ENCODE results near the gene CARS2. TPM values are rescaled to one million over a fixed set of nuclear protein-coding genes. Genes with fewer than 3 reads are reported as not detected.
"Not testable (repeated sequence)": the region's sequence is repeated elsewhere in the genome, so short reads cannot be mapped to it uniquely, and the experiment has no call there.

Gene CARS2
- total RNA-seq, 1 donor from 2014 or later = 102 TPM

DNA sequence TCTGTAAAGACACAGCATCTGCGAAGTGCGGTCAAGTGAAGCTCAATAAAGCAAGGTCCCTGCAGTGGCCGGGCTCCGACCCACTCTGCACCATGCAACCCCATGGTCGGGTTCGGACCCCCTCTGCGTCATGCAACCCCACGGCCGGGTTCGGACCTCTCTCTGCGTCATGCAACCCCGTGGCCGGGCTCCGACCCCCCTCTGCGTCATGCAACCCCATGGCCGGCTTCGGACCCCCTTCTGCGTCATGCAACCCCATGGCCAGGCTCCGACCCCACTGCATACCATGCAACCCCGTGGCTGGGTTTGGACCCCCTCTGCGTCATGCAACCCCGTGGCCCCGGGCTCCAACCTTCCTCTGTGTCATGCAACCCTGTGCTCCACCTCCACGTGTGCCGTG, 43.8 kb downstream of the CARS2 start:
- DNase-seq = no peak
- peaks cover 9% of the 10 kb centered on the region for H3K4me1 Mint-ChIP-seq (ENCODE audit: low read depth, unreplicated experiment)
- H3K36me3 Mint-ChIP-seq (ENCODE audit: unreplicated experiment) = peaks cover 56% of the 10 kb centered on the region
- H3K27ac Mint-ChIP-seq (ENCODE audit: unreplicated experiment) = no peak overlapping the region
- H3K9me3 Mint-ChIP-seq (ENCODE audit: unreplicated experiment) = peaks cover 2% of the 10 kb centered on the region
- peaks cover 5% of the 10 kb centered on the region for H3K27me3 Mint-ChIP-seq (ENCODE audit: unreplicated experiment)
- TF ChIP-seq CTCF (IDR thresholded peaks at IDR 0.05; ENCODE audit: partially characterized antibody, unreplicated experiment) = no peak
- no peak overlapping the region for H3K4me3 Mint-ChIP-seq (ENCODE audit: unreplicated experiment)

GRCh38 chr13:110661256-110661655, 44.7 kb downstream of the CARS2 start:
- no peak for TF ChIP-seq CTCF (IDR thresholded peaks at IDR 0.05; ENCODE audit: partially characterized antibody, unreplicated experiment)
- peaks cover 2% of the 10 kb centered on the region for H3K9me3 Mint-ChIP-seq (ENCODE audit: unreplicated experiment)
- H3K36me3 Mint-ChIP-seq (ENCODE audit: unreplicated experiment) = peaks cover 59% of the 10 kb centered on the region
- no peak for DNase-seq
- no peak overlapping the region for H3K4me3 Mint-ChIP-seq (ENCODE audit: unreplicated experiment)
- peaks cover 9% of the 10 kb centered on the region for H3K4me1 Mint-ChIP-seq (ENCODE audit: low read depth, unreplicated experiment)
- H3K27ac Mint-ChIP-seq (ENCODE audit: unreplicated experiment) = no peak overlapping the region
- peaks cover 5% of the 10 kb centered on the region for H3K27me3 Mint-ChIP-seq (ENCODE audit: unreplicated experiment)

- H3K9me3 Mint-ChIP-seq (ENCODE audit: unreplicated experiment); H3K27ac Mint-ChIP-seq (ENCODE audit: unreplicated experiment); H3K27me3 Mint-ChIP-seq (ENCODE audit: unreplicated experiment); H3K4me3 Mint-ChIP-seq (ENCODE audit: unreplicated experiment); H3K4me1 Mint-ChIP-seq (ENCODE audit: low read depth, unreplicated experiment); DNase-seq: not testable (repeated sequence)
- H3K36me3 Mint-ChIP-seq (ENCODE audit: unreplicated experiment) = peaks cover 59% of the 10 kb centered on the region
Measured at GRCh38 chr13:110658218-110658911, 47.6 kb downstream of the CARS2 start.

DNA sequence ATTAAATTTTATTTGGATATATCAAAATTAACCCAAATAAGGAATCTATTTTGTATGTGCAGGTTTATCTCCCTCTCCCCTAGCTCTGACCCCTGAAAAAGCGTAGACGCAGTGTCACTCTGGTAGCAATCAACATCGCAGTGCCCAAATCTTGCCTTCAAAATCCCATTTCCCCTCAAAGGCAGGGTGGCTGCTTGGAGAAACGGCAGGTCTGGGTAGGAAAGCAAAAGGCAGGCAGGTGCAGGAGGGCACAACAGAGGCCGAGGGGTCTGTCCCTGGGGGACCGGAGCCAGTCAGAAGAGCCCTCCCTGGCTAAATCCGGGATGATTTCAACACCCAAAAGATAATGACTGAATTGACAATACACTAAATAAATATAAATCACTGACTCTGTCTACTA, 48.7 kb downstream of the CARS2 start:
- peaks cover 1% of the 10 kb centered on the region for H3K9me3 Mint-ChIP-seq (ENCODE audit: unreplicated experiment)
- peaks cover 5% of the 10 kb centered on the region for H3K4me1 Mint-ChIP-seq (ENCODE audit: low read depth, unreplicated experiment)
- peaks cover 51% of the 10 kb centered on the region for H3K36me3 Mint-ChIP-seq (ENCODE audit: unreplicated experiment)
- H3K27ac Mint-ChIP-seq (ENCODE audit: unreplicated experiment) = no peak overlapping the region
- TF ChIP-seq CTCF (IDR thresholded peaks at IDR 0.05; ENCODE audit: partially characterized antibody, unreplicated experiment) = no peak
- H3K27me3 Mint-ChIP-seq (ENCODE audit: unreplicated experiment) = peaks cover 4% of the 10 kb centered on the region
- H3K4me3 Mint-ChIP-seq (ENCODE audit: unreplicated experiment) = no peak overlapping the region
- DNase-seq = no peak

- no peak for DNase-seq
- Mint-ChIP-seq H3K27ac (ENCODE audit: unreplicated experiment) (no peak overlapping the region), H3K4me1 (ENCODE audit: low read depth, unreplicated experiment) (peaks cover 17% of the 10 kb centered on the region), H3K36me3 (ENCODE audit: unreplicated experiment) (peaks cover 27% of the 10 kb centered on the region), H3K27me3 (ENCODE audit: unreplicated experiment) (peaks cover 11% of the 10 kb centered on the region), H3K9me3 (ENCODE audit: unreplicated experiment) (peaks cover 4% of the 10 kb centered on the region), H3K4me3 (ENCODE audit: unreplicated experiment) (no peak overlapping the region)
- TF ChIP-seq CTCF (IDR thresholded peaks at IDR 0.05; ENCODE audit: partially characterized antibody, unreplicated experiment) = no peak
Measured at GRCh38 chr13:110653851-110654250, 52.1 kb downstream of the CARS2 start.
